ENCODE results near the gene CFAP251.

DNA sequence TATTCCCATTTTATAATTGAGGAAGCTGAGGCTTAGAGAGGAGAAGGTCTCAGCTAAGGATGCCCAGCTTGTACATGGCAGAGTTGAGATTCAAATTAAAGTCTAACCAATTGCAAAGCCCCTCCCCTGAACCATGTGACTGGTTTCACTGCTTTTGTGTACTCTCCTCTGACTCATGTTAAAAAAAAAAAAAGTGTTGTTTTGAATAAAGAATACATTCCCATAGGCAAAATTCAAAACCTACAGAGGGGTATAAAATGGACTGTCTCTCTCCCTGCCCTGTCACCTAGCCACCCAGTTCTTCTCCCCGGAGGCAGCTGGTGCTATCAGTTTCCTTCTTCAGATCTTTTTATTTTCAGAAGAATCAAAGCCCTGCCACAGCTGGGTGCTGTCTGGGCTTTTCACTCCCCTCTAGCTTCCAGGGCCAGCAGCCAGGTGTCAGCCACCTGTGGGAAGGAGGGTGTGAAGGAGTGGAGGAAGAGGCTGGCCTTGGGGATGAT is 24.4 kb upstream of the CFAP251 start:
- TF ChIP-seq, protein P1, sequence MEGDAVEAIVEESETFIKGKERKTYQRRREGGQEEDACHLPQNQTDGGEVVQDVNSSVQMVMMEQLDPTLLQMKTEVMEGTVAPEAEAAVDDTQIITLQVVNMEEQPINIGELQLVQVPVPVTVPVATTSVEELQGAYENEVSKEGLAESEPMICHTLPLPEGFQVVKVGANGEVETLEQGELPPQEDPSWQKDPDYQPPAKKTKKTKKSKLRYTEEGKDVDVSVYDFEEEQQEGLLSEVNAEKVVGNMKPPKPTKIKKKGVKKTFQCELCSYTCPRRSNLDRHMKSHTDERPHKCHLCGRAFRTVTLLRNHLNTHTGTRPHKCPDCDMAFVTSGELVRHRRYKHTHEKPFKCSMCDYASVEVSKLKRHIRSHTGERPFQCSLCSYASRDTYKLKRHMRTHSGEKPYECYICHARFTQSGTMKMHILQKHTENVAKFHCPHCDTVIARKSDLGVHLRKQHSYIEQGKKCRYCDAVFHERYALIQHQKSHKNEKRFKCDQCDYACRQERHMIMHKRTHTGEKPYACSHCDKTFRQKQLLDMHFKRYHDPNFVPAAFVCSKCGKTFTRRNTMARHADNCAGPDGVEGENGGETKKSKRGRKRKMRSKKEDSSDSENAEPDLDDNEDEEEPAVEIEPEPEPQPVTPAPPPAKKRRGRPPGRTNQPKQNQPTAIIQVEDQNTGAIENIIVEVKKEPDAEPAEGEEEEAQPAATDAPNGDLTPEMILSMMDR (IDR thresholded peaks at IDR 0.05), result no peak
- TF ChIP-seq EZH2 (IDR thresholded peaks at IDR 0.05), result no peak
- TF ChIP-seq EZH2phosphoT487 (IDR thresholded peaks at IDR 0.05), result no peak
